CD4-positive, alpha-beta memory T cell (primary cell): ENCODE measurements around the gene FOCAD. TPM values are rescaled to one million over a fixed set of nuclear protein-coding genes. Genes with fewer than 3 reads are reported as not detected.
A peak's percentile ranks its signal among the peaks of the same experiment; 100 is the strongest.

Source experiments
- CTCF ChIA-PET: fragments of 350-600 bp; sonication (Branson Sonifier 250); formaldehyde crosslinking; loops from one replicate; lab custom pipeline; 2021; ENCODE audit warnings: inconsistent platforms; ENCODE audit not compliant: partially characterized antibody; lab: Charles Lee
- POLR2A ChIA-PET: fragments of 350-600 bp; sonication (Branson Sonifier 250); formaldehyde crosslinking; loops from one replicate; lab custom pipeline; 2021; ENCODE audit not compliant: partially characterized antibody; lab: Charles Lee
- DNase-seq, 5 donors: peaks; one replicate each; pipeline versions ENCODE4 v3.0.0 to v3.0.0-alpha.2; 2020 to 2022; ENCODE audit warnings: mixed read lengths in 1 of 5
- H3K27ac ChIP-seq: one replicate; pipeline ENCODE4 v1.7.0; 2013; ENCODE audit warnings: low read depth, low read length
- H3K27me3 ChIP-seq: 2 replicates; pipeline ENCODE4 v1.7.0; 2013; ENCODE audit warnings: mild to moderate bottlenecking, low read length, moderate library complexity; ENCODE audit not compliant: insufficient read depth
- H3K36me3 ChIP-seq: 2 replicates; pipeline ENCODE4 v1.7.0; 2013; ENCODE audit warnings: mild to moderate bottlenecking, low read length, moderate library complexity; ENCODE audit not compliant: insufficient read depth
- H3K4me1 ChIP-seq: 2 replicates; pipeline ENCODE4 v1.7.0; 2013; ENCODE audit warnings: mild to moderate bottlenecking, low read length, moderate library complexity; ENCODE audit not compliant: insufficient read depth
- H3K4me3 ChIP-seq, 2 donors: one replicate each; pipeline ENCODE4 v1.7.0; 2013; ENCODE audit warnings: low read length in 2 of 2, mild to moderate bottlenecking in 1 of 2
- H3K9me3 ChIP-seq, 2 donors: one replicate each; pipeline ENCODE4 v1.7.0; 2013; ENCODE audit warnings: low read length in 2 of 2, control low read depth in 1 of 2; ENCODE audit not compliant: control insufficient read depth in 1 of 2
- H3K27ac Mint-ChIP-seq, 7 donors: one replicate each; pipeline ENCODE4 v1.8.0; 2020 to 2021; ENCODE audit warnings: mixed read lengths in 7 of 7, mild to moderate bottlenecking in 6 of 7, inconsistent platforms in 3 of 7, moderate library complexity in 3 of 7
- H3K27me3 Mint-ChIP-seq, 2 donors: one replicate each; pipeline ENCODE4 v1.8.0; 2020 to 2021; ENCODE audit warnings: mixed read lengths in 2 of 2
- H3K36me3 Mint-ChIP-seq, 2 donors: one replicate each; pipeline ENCODE4 v1.8.0; 2020 to 2021; ENCODE audit warnings: mixed read lengths in 2 of 2, inconsistent platforms in 1 of 2, mild to moderate bottlenecking in 1 of 2
- H3K4me1 Mint-ChIP-seq, 4 donors: one replicate each; pipeline ENCODE4 v1.8.0; 2020 to 2021; ENCODE audit warnings: mixed read lengths in 4 of 4, mild to moderate bottlenecking in 1 of 4
- H3K4me3 Mint-ChIP-seq, 8 donors: one replicate each; pipeline ENCODE4 v1.8.0; 2020 to 2021; ENCODE audit warnings: mixed read lengths in 8 of 8, mild to moderate bottlenecking in 7 of 8, moderate library complexity in 6 of 8, inconsistent platforms in 3 of 8
- H3K9me3 Mint-ChIP-seq, 8 donors: one replicate each; pipeline ENCODE4 v1.8.0; 2020 to 2021; ENCODE audit warnings: mixed read lengths in 8 of 8, mild to moderate bottlenecking in 5 of 8, inconsistent platforms in 3 of 8, moderate library complexity in 1 of 8
- intact Hi-C: fragments of 100-400 bp; cut with micrococcal nuclease; formaldehyde crosslinking; loops from one replicate; pipeline ENCODE4 v1.15.1; 2023
- polyA plus RNA-seq, 2 donors: library from polyadenylated mRNA; unstranded; fragments of 300-500 nt; fragmentation: Illumina TruSeq; gene quantifications; one replicate each; pipeline ENCODE4 v1.2.3, GENCODE V29; 2021
- total RNA-seq, 2 experiments: library from RNA; stranded (reverse); gene quantifications; one replicate each; pipeline ENCODE4 v1.2.3, GENCODE V29; 2021

Gene FOCAD
- total and polyA plus RNA-seq, 4 experiments from 2014 or later, result 12.4 to 20.6 (median 17.5) TPM

GRCh38 chr9:20729523-20729922, 45.5 kb downstream of the FOCAD start:
- Histone ChIP-seq H3K27ac (no peak overlapping the region), H3K4me1 (peaks cover 9% of the 10 kb centered on the region), H3K9me3 (no peaks in the 10 kb centered on the region), H3K4me3 (no peak overlapping the region), H3K27me3 (no peaks in the 10 kb centered on the region), H3K36me3 (no peaks in the 10 kb centered on the region)
- ChIA-PET POLR2A (no interaction called here), CTCF (no interaction called here)
- Mint-ChIP-seq H3K4me3 (peak overlapping the region in 1 of 8 donors; percentile 14), H3K27ac (no peak overlapping the region), H3K9me3 (no peaks in the 10 kb centered on the region), H3K27me3 (no peaks in the 10 kb centered on the region), H3K36me3 (peaks cover 4 to 30% of the 10 kb centered on the region in 2 donors), H3K4me1 (peaks cover 10 to 20% (median 13%) of the 10 kb centered on the region in 4 donors)
- no peak for DNase-seq
- intact Hi-C loops, result no loop called here

- Mint-ChIP-seq H3K27ac (peak overlapping the region in 1 of 7 donors; percentile 1), H3K27me3 (no peaks in the 10 kb centered on the region), H3K4me1 (peaks cover 0 to 11% (median 3%) of the 10 kb centered on the region in 4 donors), H3K36me3 (peaks cover 7 to 26% of the 10 kb centered on the region in 2 donors), H3K4me3 (no peak overlapping the region), H3K9me3 (peaks cover 0 to 2% (median 0%) of the 10 kb centered on the region in 8 donors)
- ChIA-PET POLR2A (no interaction called here), CTCF (no interaction called here)
- no peak overlapping the region for H3K27ac ChIP-seq
- no peaks in the 10 kb centered on the region for H3K27me3 ChIP-seq
- no peak for DNase-seq
- H3K9me3 ChIP-seq, result no peaks in the 10 kb centered on the region
- H3K4me3 ChIP-seq, result no peak overlapping the region
- intact Hi-C loops, result no loop called here
- no peaks in the 10 kb centered on the region for H3K4me1 ChIP-seq
- no peaks in the 10 kb centered on the region for H3K36me3 ChIP-seq
These were observed 48.1 kb downstream of the FOCAD start for GRCh38 chr9:20732118-20732517.

DNA sequence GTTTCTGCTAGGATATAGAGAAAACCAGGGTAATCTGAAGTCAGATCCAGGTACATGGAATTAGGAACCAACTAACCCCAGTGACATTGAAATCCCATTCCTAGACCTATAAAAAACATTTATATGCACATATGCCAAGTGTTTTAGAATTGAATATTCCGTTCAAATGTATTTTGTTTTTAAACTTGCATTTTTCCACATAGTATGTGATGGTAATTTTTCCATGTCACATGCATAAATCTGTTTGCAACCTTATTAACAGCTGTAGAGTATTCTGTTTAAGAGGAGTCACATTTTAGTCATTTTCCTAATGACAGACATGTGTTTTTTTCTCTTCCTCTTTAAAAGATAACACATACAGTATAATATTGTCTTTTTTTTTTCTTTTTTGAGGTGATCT, 50.2 kb downstream of the FOCAD start:
- peaks cover 0 to 2% (median 0%) of the 10 kb centered on the region in 8 donors for H3K9me3 Mint-ChIP-seq
- H3K4me1 Mint-ChIP-seq, result peaks cover 0 to 9% (median 6%) of the 10 kb centered on the region in 4 donors
- no peak overlapping the region for H3K4me3 Mint-ChIP-seq
- H3K27me3 ChIP-seq, result no peaks in the 10 kb centered on the region
- no peak overlapping the region for H3K4me3 ChIP-seq
- no peak overlapping the region for H3K27ac ChIP-seq
- no peaks in the 10 kb centered on the region for H3K27me3 Mint-ChIP-seq
- ChIA-PET POLR2A (no interaction called here), CTCF (no interaction called here)
- no peaks in the 10 kb centered on the region for H3K36me3 ChIP-seq
- no peak for DNase-seq
- no peaks in the 10 kb centered on the region for H3K9me3 ChIP-seq
- H3K27ac Mint-ChIP-seq, result no peak overlapping the region
- no peaks in the 10 kb centered on the region for H3K4me1 ChIP-seq
- H3K36me3 Mint-ChIP-seq, result peaks cover 10 to 30% of the 10 kb centered on the region in 2 donors
- intact Hi-C loops, result no loop called here

- no peak overlapping the region for H3K4me3 ChIP-seq
- no peaks in the 10 kb centered on the region for H3K27me3 ChIP-seq
- POLR2A ChIA-PET, result no interaction called here
- Mint-ChIP-seq H3K4me1 (peaks cover 9 to 21% (median 13%) of the 10 kb centered on the region in 4 donors), H3K4me3 (no peak overlapping the region), H3K9me3 (peaks cover 0 to 2% (median 0%) of the 10 kb centered on the region in 8 donors), H3K36me3 (peaks cover 22 to 38% of the 10 kb centered on the region in 2 donors), H3K27ac (peak overlapping the region in 4 of 7 donors; percentile 34 to 75 (median 56)), H3K27me3 (no peaks in the 10 kb centered on the region)
- H3K4me1 ChIP-seq, result peaks cover 13% of the 10 kb centered on the region
- CTCF ChIA-PET, result no interaction called here
- H3K9me3 ChIP-seq, result no peaks in the 10 kb centered on the region
- H3K36me3 ChIP-seq, result no peaks in the 10 kb centered on the region
- H3K27ac ChIP-seq, result no peak overlapping the region
- DNase-seq, result no peak
- intact Hi-C loops, result no loop called here
These were observed 56.2 kb downstream of the FOCAD start for GRCh38 chr9:20740304-20740703.

- Mint-ChIP-seq H3K36me3 (peaks cover 22 to 38% of the 10 kb centered on the region in 2 donors), H3K27me3 (no peaks in the 10 kb centered on the region), H3K9me3 (no peaks in the 10 kb centered on the region), H3K27ac (no peak overlapping the region), H3K4me3 (no peak overlapping the region), H3K4me1 (peaks cover 9 to 21% (median 13%) of the 10 kb centered on the region in 4 donors)
- no peak for DNase-seq
- CTCF ChIA-PET, result no interaction called here
- H3K27me3 ChIP-seq, result no peaks in the 10 kb centered on the region
- POLR2A ChIA-PET, result no interaction called here
- H3K36me3 ChIP-seq, result no peaks in the 10 kb centered on the region
- no peaks in the 10 kb centered on the region for H3K9me3 ChIP-seq
- no peak overlapping the region for H3K4me3 ChIP-seq
- H3K4me1 ChIP-seq, result peaks cover 13% of the 10 kb centered on the region
- intact Hi-C loops, result no loop called here
- H3K27ac ChIP-seq, result no peak overlapping the region
These were observed 57.0 kb downstream of the FOCAD start for GRCh38 chr9:20740929-20741582.

GRCh38 chr9:20742833-20743232, 58.8 kb downstream of the FOCAD start:
- Mint-ChIP-seq H3K27ac (no peak overlapping the region), H3K4me1 (peaks cover 9 to 21% (median 13%) of the 10 kb centered on the region in 4 donors), H3K36me3 (peaks cover 16 to 26% of the 10 kb centered on the region in 2 donors), H3K4me3 (no peak overlapping the region), H3K9me3 (no peaks in the 10 kb centered on the region), H3K27me3 (no peaks in the 10 kb centered on the region)
- Histone ChIP-seq H3K27me3 (no peaks in the 10 kb centered on the region), H3K4me1 (peaks cover 13% of the 10 kb centered on the region), H3K27ac (no peak overlapping the region), H3K4me3 (no peak overlapping the region), H3K36me3 (no peaks in the 10 kb centered on the region), H3K9me3 (no peaks in the 10 kb centered on the region)
- CTCF ChIA-PET, result no interaction called here
- POLR2A ChIA-PET, result no interaction called here
- intact Hi-C loops, result no loop called here
- no peak for DNase-seq

- H3K27ac Mint-ChIP-seq, result no peak overlapping the region
- Histone ChIP-seq H3K4me1 (peaks cover 13% of the 10 kb centered on the region), H3K9me3 (no peaks in the 10 kb centered on the region), H3K4me3 (no peak overlapping the region), H3K36me3 (no peaks in the 10 kb centered on the region), H3K27me3 (no peaks in the 10 kb centered on the region), H3K27ac (no peak overlapping the region)
- no peak for DNase-seq
- ChIA-PET POLR2A (no interaction called here), CTCF (interaction anchor here (0.9 kb wide), 1 partner anchor 139 kb away, joined by 4 read pairs; no protein-coding TSS in a partner anchor)
- peaks cover 9 to 16% (median 13%) of the 10 kb centered on the region in 4 donors for H3K4me1 Mint-ChIP-seq
- intact Hi-C loops, result no loop called here
- H3K36me3 Mint-ChIP-seq, result peaks cover 12 to 18% of the 10 kb centered on the region in 2 donors
- no peaks in the 10 kb centered on the region for H3K9me3 Mint-ChIP-seq
- no peaks in the 10 kb centered on the region for H3K27me3 Mint-ChIP-seq
- H3K4me3 Mint-ChIP-seq, result no peak overlapping the region
These were observed 60.1 kb downstream of the FOCAD start for GRCh38 chr9:20744036-20744630.
